ENCODE data around the gene SPATA20.

Gene SPATA20

DNA sequence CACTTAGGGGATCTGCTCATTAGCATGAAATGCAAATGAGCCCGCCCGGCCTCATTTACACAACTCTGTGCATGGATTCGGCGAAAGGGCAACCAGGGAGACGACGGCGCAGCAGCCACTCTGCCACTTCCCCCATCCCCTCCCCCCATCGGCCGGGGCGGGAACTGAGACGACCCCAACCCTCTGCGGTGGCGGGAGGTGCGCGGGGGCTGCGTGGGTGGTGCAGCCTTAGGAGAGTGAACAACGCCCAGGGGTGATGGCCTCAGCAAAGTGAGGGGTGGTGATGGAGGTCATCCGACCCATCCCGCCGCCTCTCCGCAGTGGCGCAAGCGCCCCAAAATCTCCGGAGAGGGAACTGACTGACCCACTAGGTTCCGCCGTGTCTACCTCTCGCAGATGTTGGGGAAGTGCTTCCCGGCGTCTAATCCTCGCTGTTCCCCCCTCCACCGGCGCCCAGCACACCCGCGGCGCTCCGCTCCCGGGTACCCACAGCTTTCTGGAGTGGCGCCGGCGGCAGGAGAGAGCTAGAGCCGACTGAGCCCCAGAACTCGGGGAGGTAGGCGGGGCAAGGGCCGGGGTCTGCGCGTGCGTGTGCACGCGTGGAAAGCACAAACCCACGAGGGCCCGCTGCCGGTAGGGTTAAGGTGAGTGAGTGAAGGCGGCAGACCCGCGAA, 12.1 kb downstream of the SPATA20 start:
- peaks cover 6 to 13% of the 10 kb centered on the region in 2 experiments for H3K4me1 ChIP-seq (ENCODE audit: control insufficient read depth in 1 of 2, insufficient read depth in 2 of 2, low read length in 2 of 2)
- H3K79me2 ChIP-seq (ENCODE audit: control insufficient read depth, insufficient read depth, low read length, poor library complexity) = no peaks in the 10 kb centered on the region
- no peak overlapping the region for H2BK5ac ChIP-seq (ENCODE audit: low read depth, low read length, poor library complexity)
- no peak overlapping the region for H2BK120ac ChIP-seq (ENCODE audit: insufficient read depth, low read length, poor library complexity)
- no peak overlapping the region for H3K4ac ChIP-seq (ENCODE audit: low read depth, low read length)
- no peak overlapping the region for H3K9ac ChIP-seq (ENCODE audit: low read length)
- no peak overlapping the region for H4K12ac ChIP-seq (ENCODE audit: low read depth, low read length)
- no peaks in the 10 kb centered on the region for H3K36me3 ChIP-seq (ENCODE audit: control insufficient read depth in 1 of 2, insufficient read depth in 2 of 2, low read length in 2 of 2)
- no peak overlapping the region for H4K91ac ChIP-seq (ENCODE audit: low read depth, low read length)
- no peak overlapping the region for H3K23ac ChIP-seq (ENCODE audit: low read length)
- H3K18ac ChIP-seq (ENCODE audit: low read length) = no peak overlapping the region
- no peak overlapping the region for H2AK5ac ChIP-seq (ENCODE audit: low read length)
- no peak for DNase-seq
- no peak overlapping the region for H3K14ac ChIP-seq (ENCODE audit: low read length)
- no peaks in the 10 kb centered on the region for H3K79me1 ChIP-seq (ENCODE audit: low read length)
- H2AFZ ChIP-seq (ENCODE audit: insufficient read depth, low read length, poor library complexity) = no peak overlapping the region
- peaks cover 71% of the 10 kb centered on the region for H3K27me3 ChIP-seq (ENCODE audit: insufficient read depth, low read length)
- no peak overlapping the region for H3K4me3 ChIP-seq (ENCODE audit: low read depth, low read length)
- H3K9me3 ChIP-seq (ENCODE audit: insufficient read depth, low read depth, low read length) = peaks cover 11% of the 10 kb centered on the region
- H2BK12ac ChIP-seq (ENCODE audit: low read length) = no peak overlapping the region
- WGBS (ENCODE audit: extremely low coverage, insufficient coverage, insufficient read length) = no CpG with 5 or more reads among the region's 55 CpGs
- no peak overlapping the region for H3K27ac ChIP-seq (ENCODE audit: low read depth, low read length)
- no peak overlapping the region for H4K8ac ChIP-seq (ENCODE audit: low read depth, low read length)
- H3K4me2 ChIP-seq (ENCODE audit: low read length) = peak overlapping the region; percentile 30

GRCh38 chr17:50559674-50560184, 12.8 kb downstream of the SPATA20 start:
- no peak overlapping the region for H3K9ac ChIP-seq (ENCODE audit: low read length)
- H3K4ac ChIP-seq (ENCODE audit: low read depth, low read length) = no peak overlapping the region
- H3K18ac ChIP-seq (ENCODE audit: low read length) = no peak overlapping the region
- no peak overlapping the region for H2BK5ac ChIP-seq (ENCODE audit: low read depth, low read length, poor library complexity)
- no peaks in the 10 kb centered on the region for H3K79me1 ChIP-seq (ENCODE audit: low read length)
- H3K23ac ChIP-seq (ENCODE audit: low read length) = no peak overlapping the region
- peak; percentile 12 to 48 for DNase-seq
- H4K8ac ChIP-seq (ENCODE audit: low read depth, low read length) = no peak overlapping the region
- H3K4me2 ChIP-seq (ENCODE audit: low read length) = peak overlapping the region; percentile 70
- no peak overlapping the region for H4K12ac ChIP-seq (ENCODE audit: low read depth, low read length)
- H3K36me3 ChIP-seq (ENCODE audit: control insufficient read depth in 1 of 2, insufficient read depth in 2 of 2, low read length in 2 of 2) = no peaks in the 10 kb centered on the region
- H3K4me3 ChIP-seq (ENCODE audit: low read depth, low read length) = no peak overlapping the region
- peaks cover 75% of the 10 kb centered on the region for H3K27me3 ChIP-seq (ENCODE audit: insufficient read depth, low read length)
- no peak overlapping the region for H3K14ac ChIP-seq (ENCODE audit: low read length)
- no peaks in the 10 kb centered on the region for H3K79me2 ChIP-seq (ENCODE audit: control insufficient read depth, insufficient read depth, low read length, poor library complexity)
- WGBS (ENCODE audit: extremely low coverage, insufficient coverage, insufficient read length) = no CpG with 5 or more reads among the region's 27 CpGs
- peaks cover 11% of the 10 kb centered on the region for H3K9me3 ChIP-seq (ENCODE audit: insufficient read depth, low read depth, low read length)
- H3K4me1 ChIP-seq (ENCODE audit: control insufficient read depth in 1 of 2, insufficient read depth in 2 of 2, low read length in 2 of 2) = peaks cover 6 to 13% of the 10 kb centered on the region in 2 experiments
- no peak overlapping the region for H2AFZ ChIP-seq (ENCODE audit: insufficient read depth, low read length, poor library complexity)
- H2AK5ac ChIP-seq (ENCODE audit: low read length) = no peak overlapping the region
- H4K91ac ChIP-seq (ENCODE audit: low read depth, low read length) = no peak overlapping the region
- H2BK12ac ChIP-seq (ENCODE audit: low read length) = no peak overlapping the region
- H3K27ac ChIP-seq (ENCODE audit: low read depth, low read length) = no peak overlapping the region
- H2BK120ac ChIP-seq (ENCODE audit: insufficient read depth, low read length, poor library complexity) = no peak overlapping the region

DNA sequence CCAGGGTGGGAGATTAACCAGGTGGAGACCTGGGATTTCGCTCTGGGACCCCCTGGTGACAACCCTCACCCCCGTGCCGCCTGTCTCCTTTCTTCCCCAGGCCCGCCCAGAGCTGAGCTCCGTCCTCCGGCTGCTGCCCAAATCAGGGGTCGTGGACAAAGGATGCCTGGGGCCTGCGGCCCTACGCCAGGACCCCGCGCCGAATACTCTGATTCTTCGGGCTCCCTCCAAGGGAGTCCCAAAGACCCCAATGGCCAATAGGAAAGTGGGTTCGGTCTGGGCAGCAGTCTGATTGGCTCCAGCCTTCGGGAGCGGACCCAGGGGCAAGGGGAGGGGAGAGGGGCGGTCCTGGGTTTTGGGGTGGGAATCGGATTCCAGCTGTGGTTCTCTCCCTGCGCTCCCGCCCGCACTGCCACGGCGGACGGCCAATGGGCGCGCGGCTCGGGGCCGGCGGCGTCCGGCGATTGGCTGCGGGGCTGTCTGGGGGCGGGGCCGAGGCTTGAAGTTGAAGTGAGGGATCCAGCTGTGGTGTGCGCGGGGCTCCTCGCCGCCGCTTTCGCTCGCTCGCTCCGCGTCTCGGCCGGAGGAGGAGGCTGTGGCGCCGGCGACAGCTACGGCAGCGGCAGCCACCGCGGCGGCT, 13.3 kb downstream of the SPATA20 start, which contains the start of gene CACNA1G:
CACNA1G (plus strand) TSS at position 531 of the 640 bp plus-strand sequence. CDS start 745 bp downstream, outside the sequence.
- no peak within 1 kb of the TSS for H3K27ac ChIP-seq (ENCODE audit: low read depth, low read length)
- H3K36me3 ChIP-seq (ENCODE audit: control insufficient read depth in 1 of 2, insufficient read depth in 2 of 2, low read length in 2 of 2) = no peaks in the 10 kb centered on the region
- peak; percentile 78 to 85 for DNase-seq
- no peak within 1 kb of the TSS for H3K18ac ChIP-seq (ENCODE audit: low read length)
- no peaks in the 10 kb centered on the region for H3K79me2 ChIP-seq (ENCODE audit: control insufficient read depth, insufficient read depth, low read length, poor library complexity)
- no peak within 1 kb of the TSS for H2AK5ac ChIP-seq (ENCODE audit: low read length)
- H2BK12ac ChIP-seq (ENCODE audit: low read length) = no peak within 1 kb of the TSS
- no peak within 1 kb of the TSS for H2BK120ac ChIP-seq (ENCODE audit: insufficient read depth, low read length, poor library complexity)
- H4K91ac ChIP-seq (ENCODE audit: low read depth, low read length) = no peak within 1 kb of the TSS
- no peak within 1 kb of the TSS for H4K12ac ChIP-seq (ENCODE audit: low read depth, low read length)
- no peak within 1 kb of the TSS for H3K23ac ChIP-seq (ENCODE audit: low read length)
- no peaks in the 10 kb centered on the region for H3K79me1 ChIP-seq (ENCODE audit: low read length)
- H3K4me2 ChIP-seq (ENCODE audit: low read length) = peak within 1 kb of the TSS; percentile 70
- H3K4me3 ChIP-seq (ENCODE audit: low read depth, low read length) = peak within 1 kb of the TSS; percentile 55
- peaks cover 79% of the 10 kb centered on the region for H3K27me3 ChIP-seq (ENCODE audit: insufficient read depth, low read length)
- peaks cover 6 to 13% of the 10 kb centered on the region in 2 experiments for H3K4me1 ChIP-seq (ENCODE audit: control insufficient read depth in 1 of 2, insufficient read depth in 2 of 2, low read length in 2 of 2)
- peaks cover 11% of the 10 kb centered on the region for H3K9me3 ChIP-seq (ENCODE audit: insufficient read depth, low read depth, low read length)
- WGBS (ENCODE audit: extremely low coverage, insufficient coverage, insufficient read length) = no CpG with 5 or more reads among the region's 56 CpGs
- H3K4ac ChIP-seq (ENCODE audit: low read depth, low read length) = no peak within 1 kb of the TSS
- H4K8ac ChIP-seq (ENCODE audit: low read depth, low read length) = no peak within 1 kb of the TSS
- H3K14ac ChIP-seq (ENCODE audit: low read length) = no peak within 1 kb of the TSS
- no peak within 1 kb of the TSS for H2AFZ ChIP-seq (ENCODE audit: insufficient read depth, low read length, poor library complexity)
- no peak within 1 kb of the TSS for H3K9ac ChIP-seq (ENCODE audit: low read length)
- H2BK5ac ChIP-seq (ENCODE audit: low read depth, low read length, poor library complexity) = no peak within 1 kb of the TSS

DNA sequence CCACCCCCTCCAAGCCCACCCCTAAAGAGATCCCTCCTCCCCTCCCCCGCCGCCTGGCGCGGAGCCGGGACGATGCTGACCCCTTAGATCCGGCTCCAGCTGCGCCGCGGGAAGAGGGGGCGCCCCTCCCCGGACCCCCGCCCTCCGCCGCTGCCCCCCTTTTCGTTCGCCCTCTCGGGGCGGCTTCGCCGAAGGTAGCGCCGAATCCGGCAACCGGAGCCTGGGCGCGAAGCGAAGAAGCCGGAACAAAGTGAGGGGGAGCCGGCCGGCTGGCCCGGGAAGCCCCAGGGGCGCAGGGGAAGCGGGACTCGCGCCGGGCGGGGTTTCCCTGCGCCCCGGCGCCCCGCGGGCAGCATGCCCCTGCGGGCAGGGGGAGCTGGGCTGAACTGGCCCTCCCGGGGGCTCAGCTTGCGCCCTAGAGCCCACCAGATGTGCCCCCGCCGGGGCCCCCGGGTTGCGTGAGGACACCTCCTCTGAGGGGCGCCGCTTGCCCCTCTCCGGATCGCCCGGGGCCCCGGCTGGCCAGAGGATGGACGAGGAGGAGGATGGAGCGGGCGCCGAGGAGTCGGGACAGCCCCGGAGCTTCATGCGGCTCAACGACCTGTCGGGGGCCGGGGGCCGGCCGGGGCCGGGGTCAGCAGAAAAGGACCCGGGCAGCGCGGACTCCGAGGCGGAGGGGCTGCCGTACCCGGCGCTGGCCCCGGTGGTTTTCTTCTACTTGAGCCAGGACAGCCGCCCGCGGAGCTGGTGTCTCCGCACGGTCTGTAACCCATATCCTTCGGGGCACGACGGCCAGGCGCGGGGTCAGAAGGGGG, 14.2 kb downstream of the SPATA20 start:
- Histone ChIP-seq H2AK5ac (ENCODE audit: low read length) (no peak overlapping the region), H3K79me2 (ENCODE audit: control insufficient read depth, insufficient read depth, low read length, poor library complexity) (no peaks in the 10 kb centered on the region), H2BK120ac (ENCODE audit: insufficient read depth, low read length, poor library complexity) (no peak overlapping the region), H3K27me3 (ENCODE audit: insufficient read depth, low read length) (peaks cover 82% of the 10 kb centered on the region), H3K18ac (ENCODE audit: low read length) (no peak overlapping the region), H4K12ac (ENCODE audit: low read depth, low read length) (no peak overlapping the region), H2BK12ac (ENCODE audit: low read length) (no peak overlapping the region), H3K4me1 (ENCODE audit: control insufficient read depth in 1 of 2, insufficient read depth in 2 of 2, low read length in 2 of 2) (peaks cover 6 to 13% of the 10 kb centered on the region in 2 experiments), H4K8ac (ENCODE audit: low read depth, low read length) (no peak overlapping the region), H3K4me2 (ENCODE audit: low read length) (peak overlapping the region; percentile 70), H3K4me3 (ENCODE audit: low read depth, low read length) (no peak overlapping the region), H2BK5ac (ENCODE audit: low read depth, low read length, poor library complexity) (no peak overlapping the region), H3K4ac (ENCODE audit: low read depth, low read length) (no peak overlapping the region), H3K23ac (ENCODE audit: low read length) (no peak overlapping the region), H3K79me1 (ENCODE audit: low read length) (no peaks in the 10 kb centered on the region), H3K27ac (ENCODE audit: low read depth, low read length) (no peak overlapping the region), H4K91ac (ENCODE audit: low read depth, low read length) (no peak overlapping the region), H3K9me3 (ENCODE audit: insufficient read depth, low read depth, low read length) (peaks cover 11% of the 10 kb centered on the region), H3K9ac (ENCODE audit: low read length) (no peak overlapping the region), H3K14ac (ENCODE audit: low read length) (no peak overlapping the region), H3K36me3 (ENCODE audit: control insufficient read depth in 1 of 2, insufficient read depth in 2 of 2, low read length in 2 of 2) (no peaks in the 10 kb centered on the region), H2AFZ (ENCODE audit: insufficient read depth, low read length, poor library complexity) (no peak overlapping the region)
- no CpG with 5 or more reads among the region's 88 CpGs for WGBS (ENCODE audit: extremely low coverage, insufficient coverage, insufficient read length)
- DNase-seq = no peak

All from trophoblast cell (in vitro differentiated cells and primary cell).